Panc1 (cell line): ENCODE results near the gene PRMT5. TPM values are rescaled to one million over a fixed set of nuclear protein-coding genes. Genes with fewer than 3 reads are reported as not detected.

Experiments
- ATAC-seq: fragments of 200-7000 bp; cut with Tn5 transposase; 2 replicates; pipeline ENCODE4 v1.9.1; 2020; ENCODE audit warnings: mild to moderate bottlenecking, moderate library complexity
- BruUV-seq: library from RNA; stranded (reverse); fragments of 400-500 nt; replicated peaks from 2 replicates; lab custom pipeline; 2021; lab: Mats Ljungman, UMichigan
- CTCF ChIA-PET: fragments of 300-600 bp; sonication (Branson Sonifier 250); formaldehyde crosslinking; loops from one replicate; lab custom pipeline; 2022; ENCODE audit warnings: antibody characterized with exemption; lab: Charles Lee
- POLR2A ChIA-PET: fragments of 300-600 bp; sonication (Branson Sonifier 250); formaldehyde crosslinking; loops from one replicate; lab custom pipeline; 2022; ENCODE audit warnings: antibody characterized with exemption; lab: Charles Lee
- DNase-seq: peaks from one replicate; pipeline ENCODE4 v3.0.0-alpha.2; 2010; ENCODE audit warnings: low read depth, low spot score
- H3K27ac ChIP-seq: 2 replicates; pipeline ENCODE4 v1.5.1; 2011; ENCODE audit warnings: mild to moderate bottlenecking, low read length, inconsistent platforms
- H3K27me3 ChIP-seq: fragments of 200-500 bp; sonication (Bioruptor generic); 2 replicates; pipeline ENCODE4 v1.6.0; 2014; ENCODE audit warnings: low read length, inconsistent platforms; ENCODE audit not compliant: control insufficient read depth, insufficient read depth
- H3K36me3 ChIP-seq: fragments of 200-500 bp; sonication (Bioruptor generic); 2 replicates; pipeline ENCODE4 v1.5.1; 2014; ENCODE audit warnings: inconsistent platforms, mild to moderate bottlenecking, low read length, moderate library complexity; ENCODE audit not compliant: control insufficient read depth, insufficient read depth
- H3K4me1 ChIP-seq: 2 replicates; pipeline ENCODE4 v1.5.1; 2011; ENCODE audit warnings: inconsistent platforms, mild to moderate bottlenecking, low read length, moderate library complexity; ENCODE audit not compliant: control insufficient read depth, insufficient read depth
- H3K4me3 ChIP-seq, 2 experiments: 2 replicates each; pipeline ENCODE4 v1.5.1; 2011 to 2012; ENCODE audit warnings: low read depth in 2 of 2, low read length in 2 of 2, mild to moderate bottlenecking in 2 of 2, inconsistent platforms in 1 of 2, moderate library complexity in 1 of 2
- H3K9me3 ChIP-seq: fragments of 200-500 bp; sonication (Bioruptor generic); 2 replicates; pipeline ENCODE4 v1.5.1; 2014; ENCODE audit warnings: low read depth, mild to moderate bottlenecking, inconsistent platforms, low read length, moderate library complexity; ENCODE audit not compliant: control insufficient read depth, insufficient read depth
- CTCF ChIP-seq: fragments of 450-650 bp; IDR thresholded peaks from 2 replicates; pipeline ENCODE4 v1.5.1; 2017; ENCODE audit warnings: mild to moderate bottlenecking
- POLR2AphosphoS5 ChIP-seq: IDR thresholded peaks from 2 replicates; pipeline ENCODE4 v1.6.1; 2012; ENCODE audit warnings: mild to moderate bottlenecking, low read depth, low read length, moderate library complexity
- REST ChIP-seq, 2 experiments: IDR thresholded peaks; 2 replicates each; pipeline ENCODE4 v1.6.1; 2011 to 2012; ENCODE audit warnings: low read depth in 2 of 2, control low read depth in 1 of 2, low read length in 1 of 2, mild to moderate bottlenecking in 1 of 2, moderate library complexity in 1 of 2; ENCODE audit not compliant: insufficient read depth in 1 of 2
- SIN3A ChIP-seq: IDR thresholded peaks from 2 replicates; pipeline ENCODE4 v1.6.1; 2012; ENCODE audit warnings: low read depth, mild to moderate bottlenecking, low read length, moderate library complexity, borderline replicate concordance; ENCODE audit not compliant: insufficient read depth
- TCF7L2 ChIP-seq: IDR thresholded peaks from 2 replicates; pipeline ENCODE4 v1.6.1; 2011; ENCODE audit warnings: mild to moderate bottlenecking, low read depth, low read length, inconsistent platforms
- in situ Hi-C: cut with HindIII; loops from 2 replicates; pipeline ENCODE4 v1.10.0; 2016; ENCODE audit warnings: low sequenced_read_pairs, low pct_unique_long_range_greater_than_20kb
- intact Hi-C: fragments of 100-400 bp; cut with micrococcal nuclease; formaldehyde crosslinking; loops from one replicate; pipeline ENCODE4 v1.10.0; 2022; ENCODE audit not compliant: unreplicated experiment
- total RNA-seq: library from RNA; stranded (reverse); gene quantifications from one replicate; pipeline ENCODE4 v1.2.1, GENCODE V29; 2021; ENCODE audit not compliant: unreplicated experiment

Gene PRMT5
- total RNA-seq, 1 experiment from 2014 or later, result 108 TPM

GRCh38 chr14:22926316-22926715, 2.9 kb downstream of the PRMT5 start:
- no peaks in the 10 kb centered on the region for H3K9me3 ChIP-seq
- no peak for DNase-seq
- TF ChIP-seq POLR2AphosphoS5 (no peak), REST (IDR thresholded peaks at IDR 0.05; ENCODE audit: insufficient read depth in 1 of 2, low read depth in 2 of 2, low read length in 1 of 2) (no peak), SIN3A (no peak), CTCF (no peak), TCF7L2 (no peak)
- CTCF ChIA-PET, result no interaction called here
- peaks cover 9% of the 10 kb centered on the region for H3K4me1 ChIP-seq
- in situ Hi-C loops (no loop called here), intact Hi-C loops (no loop called here)
- H3K27me3 ChIP-seq, result no peaks in the 10 kb centered on the region
- no TSS peak for BruUV-seq
- peaks cover 10% of the 10 kb centered on the region for H3K36me3 ChIP-seq
- no peak for ATAC-seq
- POLR2A ChIA-PET, result no interaction called here
- H3K4me3 ChIP-seq, result no peak overlapping the region
- no peak overlapping the region for H3K27ac ChIP-seq

GRCh38 chr14:22925513-22925912, 3.7 kb downstream of the PRMT5 start:
- no peaks in the 10 kb centered on the region for H3K9me3 ChIP-seq
- H3K4me3 ChIP-seq, result no peak overlapping the region
- ATAC-seq, result no peak
- intact Hi-C loops (no loop called here), in situ Hi-C loops (no loop called here)
- H3K27ac ChIP-seq, result no peak overlapping the region
- peaks cover 13% of the 10 kb centered on the region for H3K36me3 ChIP-seq
- BruUV-seq, result no TSS peak
- ChIA-PET CTCF (no interaction called here), POLR2A (no interaction called here)
- DNase-seq, result no peak
- TF ChIP-seq POLR2AphosphoS5 (no peak), CTCF (no peak), TCF7L2 (no peak), SIN3A (no peak), REST (IDR thresholded peaks at IDR 0.05; ENCODE audit: insufficient read depth in 1 of 2, low read depth in 2 of 2, low read length in 1 of 2) (no peak)
- no peaks in the 10 kb centered on the region for H3K27me3 ChIP-seq
- peaks cover 9% of the 10 kb centered on the region for H3K4me1 ChIP-seq
